Keratinocyte (primary cell): ENCODE data around the gene LRIG3.

Experiments used
- EZH2 ChIP-seq: IDR thresholded peaks from one replicate; pipeline ENCODE4 v1.6.1; 2012; ENCODE audit warnings: inconsistent platforms, mild to moderate bottlenecking, low read length, moderate library complexity
- TF ChIP-seq, protein P1 (sequence below), 3 experiments: IDR thresholded peaks in 1 of 3; conservative IDR thresholded peaks in 1 of 3; optimal IDR thresholded peaks in 1 of 3; 2 replicates in 2 of 3; 3 replicates in 1 of 3; pipeline versions ENCODE3 to v1.5.1; 2011; ENCODE audit warnings: low read length in 3 of 3, mild to moderate bottlenecking in 3 of 3, moderate library complexity in 2 of 3, control low read depth in 1 of 3, inconsistent platforms in 1 of 3; ENCODE audit not compliant: insufficient read depth in 2 of 3; ENCODE audit errors: extremely low read depth in 1 of 3

DNA sequence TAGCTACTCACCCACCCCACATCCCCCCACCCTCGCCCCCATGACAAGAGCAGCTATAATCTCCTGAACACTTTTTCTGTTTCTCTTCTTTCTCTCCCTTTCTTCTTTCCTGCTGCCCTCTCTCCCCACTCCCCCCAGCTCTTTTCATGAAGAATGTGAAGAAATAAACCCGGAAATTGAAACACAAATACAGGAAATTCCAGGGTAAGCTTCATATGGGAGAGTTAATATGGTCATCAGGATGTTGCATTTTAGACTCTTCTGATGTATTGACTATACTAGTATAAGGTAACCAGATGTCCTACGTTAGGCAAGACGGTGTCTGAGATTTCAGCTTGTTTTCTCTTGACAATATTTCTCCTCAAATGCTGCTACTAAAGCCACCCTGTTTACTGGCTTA lies 41.6 kb upstream of the LRIG3 start:
- TF ChIP-seq, protein P1, sequence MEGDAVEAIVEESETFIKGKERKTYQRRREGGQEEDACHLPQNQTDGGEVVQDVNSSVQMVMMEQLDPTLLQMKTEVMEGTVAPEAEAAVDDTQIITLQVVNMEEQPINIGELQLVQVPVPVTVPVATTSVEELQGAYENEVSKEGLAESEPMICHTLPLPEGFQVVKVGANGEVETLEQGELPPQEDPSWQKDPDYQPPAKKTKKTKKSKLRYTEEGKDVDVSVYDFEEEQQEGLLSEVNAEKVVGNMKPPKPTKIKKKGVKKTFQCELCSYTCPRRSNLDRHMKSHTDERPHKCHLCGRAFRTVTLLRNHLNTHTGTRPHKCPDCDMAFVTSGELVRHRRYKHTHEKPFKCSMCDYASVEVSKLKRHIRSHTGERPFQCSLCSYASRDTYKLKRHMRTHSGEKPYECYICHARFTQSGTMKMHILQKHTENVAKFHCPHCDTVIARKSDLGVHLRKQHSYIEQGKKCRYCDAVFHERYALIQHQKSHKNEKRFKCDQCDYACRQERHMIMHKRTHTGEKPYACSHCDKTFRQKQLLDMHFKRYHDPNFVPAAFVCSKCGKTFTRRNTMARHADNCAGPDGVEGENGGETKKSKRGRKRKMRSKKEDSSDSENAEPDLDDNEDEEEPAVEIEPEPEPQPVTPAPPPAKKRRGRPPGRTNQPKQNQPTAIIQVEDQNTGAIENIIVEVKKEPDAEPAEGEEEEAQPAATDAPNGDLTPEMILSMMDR (optimal IDR thresholded peaks at IDR 0.05 in 1 of 3, IDR thresholded peaks at IDR 0.05 in 1 of 3, conservative IDR thresholded peaks at IDR 0.05 in 1 of 3; ENCODE audit: extremely low read depth in 1 of 3, insufficient read depth in 2 of 3, low read length in 3 of 3): no peak
- TF ChIP-seq EZH2: no peak
